H1 (cell line): ENCODE data around the gene CUBN. TPM values are rescaled to one million over a fixed set of nuclear protein-coding genes. Genes with fewer than 3 reads are reported as not detected.

Experiments
- CTCF ChIA-PET: fragments of 300-600 bp; sonication (Branson Sonifier 250); formaldehyde crosslinking; loops from one replicate; lab custom pipeline; 2021; ENCODE audit not compliant: partially characterized antibody; lab: Charles Lee
- POLR2A ChIA-PET: fragments of 300-600 bp; sonication (Branson Sonifier 250); formaldehyde crosslinking; loops from one replicate; lab custom pipeline; 2021; ENCODE audit warnings: inconsistent platforms; ENCODE audit not compliant: partially characterized antibody; lab: Charles Lee
- DNase-seq, 2 experiments: peaks; one replicate each; pipeline versions ENCODE4 v3.0.0 to v3.0.0-alpha.2; 2010 to 2022; ENCODE audit warnings: low spot score in 2 of 2, low read depth in 1 of 2, mixed read lengths in 1 of 2
- FAIRE-seq: peaks from 2 replicates; lab custom pipeline; 2011; peaks lifted over from hg19 to GRCh38; lab: Jason Lieb, UNC
- H2AFZ ChIP-seq: 2 replicates; pipeline ENCODE4 v1.8.1; 2012; ENCODE audit warnings: low read length, inconsistent platforms
- H2AK5ac ChIP-seq: 2 replicates; pipeline ENCODE4 v1.6.1; 2013; ENCODE audit warnings: low read depth, low read length
- H2BK120ac ChIP-seq: replicated peaks from 2 replicates; pipeline ENCODE3; 2013; ENCODE audit warnings: low read depth, low read length, inconsistent platforms
- H2BK12ac ChIP-seq: 2 replicates; pipeline ENCODE4 v1.6.1; 2013; ENCODE audit warnings: low read depth, low read length
- H2BK15ac ChIP-seq: 2 replicates; pipeline ENCODE4 v1.6.1; 2013; ENCODE audit warnings: low read length
- H2BK20ac ChIP-seq: 2 replicates; pipeline ENCODE4 v1.6.1; 2013; ENCODE audit warnings: low read length
- H2BK5ac ChIP-seq: 2 replicates; pipeline ENCODE4 v1.6.1; 2013; ENCODE audit warnings: low read depth, low read length
- H3K14ac ChIP-seq: 2 replicates; pipeline ENCODE4 v1.6.1; 2013; ENCODE audit warnings: inconsistent platforms; ENCODE audit not compliant: insufficient read length
- H3K18ac ChIP-seq: 2 replicates; pipeline ENCODE4 v1.6.1; 2013; ENCODE audit warnings: low read length; ENCODE audit errors: extremely low read depth
- H3K23ac ChIP-seq: 2 replicates; pipeline ENCODE4 v1.6.1; 2013; ENCODE audit warnings: inconsistent platforms; ENCODE audit not compliant: insufficient read length
- H3K23me2 ChIP-seq: 2 replicates; pipeline ENCODE4 v1.6.1; 2013; ENCODE audit warnings: low read depth, low read length
- H3K27ac ChIP-seq: 2 replicates; pipeline ENCODE4 v1.6.1; 2011; ENCODE audit warnings: low read depth, low read length, inconsistent platforms
- H3K27me3 ChIP-seq, 4 experiments: replicated peaks in 1 of 4; 1 replicate in 1 of 4; 2 replicates in 3 of 4; pipeline versions ENCODE4 v1.6.1 to v1.8.1; 2011 to 2013; ENCODE audit warnings: low read length in 3 of 4, mild to moderate bottlenecking in 3 of 4, inconsistent platforms in 2 of 4, mixed read lengths in 2 of 4, moderate library complexity in 1 of 4; ENCODE audit not compliant: control insufficient read depth in 3 of 4, insufficient read depth in 3 of 4; ENCODE audit errors: extremely low read depth in 1 of 4
- H3K36me3 ChIP-seq, 4 experiments: 2 replicates each; pipeline versions ENCODE4 v1.6.1 to v1.8.1; 2011 to 2013; ENCODE audit warnings: mild to moderate bottlenecking in 4 of 4, low read length in 3 of 4, moderate library complexity in 2 of 4, control low read depth in 1 of 4, inconsistent platforms in 1 of 4; ENCODE audit not compliant: insufficient read depth in 4 of 4, control insufficient read depth in 2 of 4
- H3K4ac ChIP-seq: replicated peaks from 2 replicates; pipeline ENCODE3; 2013; ENCODE audit warnings: low read length, low read depth, mixed read lengths, inconsistent platforms; ENCODE audit not compliant: insufficient read length
- H3K4me1 ChIP-seq, 4 experiments: replicated peaks in 1 of 4; 1 replicate in 1 of 4; 2 replicates in 3 of 4; pipeline versions ENCODE4 v1.6.1 to v1.8.1; 2011 to 2013; ENCODE audit warnings: low read length in 3 of 4, inconsistent platforms in 2 of 4, mixed read lengths in 1 of 4; ENCODE audit not compliant: insufficient read depth in 4 of 4, control insufficient read depth in 3 of 4
- H3K4me2 ChIP-seq, 2 experiments: 2 replicates each; pipeline versions ENCODE4 v1.6.1 to v1.8.1; 2011 to 2013; ENCODE audit warnings: low read depth in 2 of 2, low read length in 2 of 2, control low read depth in 1 of 2, inconsistent platforms in 1 of 2, mild to moderate bottlenecking in 1 of 2; ENCODE audit not compliant: insufficient read depth in 1 of 2
- H3K4me3 ChIP-seq, 4 experiments: fragments of 200-600, 300-600 bp in 1 of 4; sonication (generic), shearing (Covaris generic), sonication (Bioruptor Twin) in 1 of 4; 2 replicates each; pipeline versions ENCODE4 v1.5.1 to v1.8.1; 2011 to 2016; ENCODE audit warnings: low read length in 4 of 4, low read depth in 3 of 4, control low read depth in 2 of 4, inconsistent platforms in 2 of 4, mild to moderate bottlenecking in 2 of 4, mixed read lengths in 1 of 4, moderate library complexity in 1 of 4; ENCODE audit not compliant: insufficient read depth in 2 of 4; ENCODE audit errors: extremely low read depth in 1 of 4
- H3K56ac ChIP-seq: replicated peaks from 2 replicates; pipeline ENCODE3; 2013; ENCODE audit warnings: low read depth, mild to moderate bottlenecking, mixed read lengths, low read length, inconsistent platforms; ENCODE audit not compliant: insufficient read length
- H3K79me1 ChIP-seq: 2 replicates; pipeline ENCODE4 v1.6.1; 2013; ENCODE audit warnings: low read depth, low read length, control low read depth
- H3K79me2 ChIP-seq, 2 experiments: 2 replicates each; pipeline versions ENCODE4 v1.6.1 to v1.8.1; 2012 to 2013; ENCODE audit warnings: low read length in 2 of 2, mild to moderate bottlenecking in 2 of 2, inconsistent platforms in 1 of 2; ENCODE audit not compliant: insufficient read depth in 2 of 2, control insufficient read depth in 1 of 2
- H3K9ac ChIP-seq, 4 experiments: replicated peaks in 1 of 4; 1 replicate in 1 of 4; 2 replicates in 3 of 4; pipeline versions ENCODE4 v1.6.1 to v1.8.1; 2011 to 2013; ENCODE audit warnings: low read depth in 3 of 4, low read length in 3 of 4, control low read depth in 2 of 4, mild to moderate bottlenecking in 2 of 4, moderate library complexity in 2 of 4, inconsistent platforms in 1 of 4; ENCODE audit errors: extremely low read depth in 1 of 4
- H3K9me3 ChIP-seq, 2 experiments: 2 replicates each; pipeline versions ENCODE4 v1.6.1 to v1.8.1; 2012 to 2013; ENCODE audit warnings: mild to moderate bottlenecking in 2 of 2, moderate library complexity in 2 of 2, control low read depth in 1 of 2, inconsistent platforms in 1 of 2, low read depth in 1 of 2, low read length in 1 of 2, mixed read lengths in 1 of 2; ENCODE audit not compliant: insufficient read depth in 2 of 2
- H4K20me1 ChIP-seq, 2 experiments: replicated peaks in 1 of 2; 2 replicates each; pipeline versions ENCODE3 to v1.8.1; 2011 to 2013; ENCODE audit warnings: inconsistent platforms in 2 of 2, low read length in 2 of 2, mild to moderate bottlenecking in 1 of 2; ENCODE audit not compliant: insufficient read depth in 2 of 2, control insufficient read depth in 1 of 2
- H4K5ac ChIP-seq: 2 replicates; pipeline ENCODE4 v1.6.1; 2013; ENCODE audit warnings: low read length, low read depth, mixed read lengths, inconsistent platforms; ENCODE audit not compliant: insufficient read length
- H4K8ac ChIP-seq: 2 replicates; pipeline ENCODE4 v1.8.0; 2013; ENCODE audit warnings: mild to moderate bottlenecking, moderate library complexity, low read length, inconsistent platforms; ENCODE audit not compliant: insufficient read depth; ENCODE audit errors: extremely low read depth
- H4K91ac ChIP-seq: replicated peaks from 2 replicates; pipeline ENCODE3; 2013; ENCODE audit warnings: low read length, mixed read lengths, inconsistent platforms; ENCODE audit not compliant: insufficient read length
- CBX8 ChIP-seq: fragments of 300-800, 300-1000 bp; sonication (generic); IDR thresholded peaks from 2 replicates; pipeline ENCODE4 v1.7.1; 2016; ENCODE audit warnings: low read depth, low read length, borderline replicate concordance
- CREB1 ChIP-seq: IDR thresholded peaks from 2 replicates; pipeline ENCODE4 v1.6.1; 2012; ENCODE audit warnings: inconsistent platforms
- KDM1A ChIP-seq: fragments of 200-600, 300-600 bp; sonication (generic); IDR thresholded peaks from 2 replicates; pipeline ENCODE4 v1.7.1; 2016; ENCODE audit warnings: mild to moderate bottlenecking, low read length, borderline replicate concordance
- NANOG ChIP-seq: IDR thresholded peaks from 2 replicates; pipeline ENCODE4 v1.6.1; 2011; ENCODE audit warnings: low read length, low read depth, mild to moderate bottlenecking, inconsistent platforms; ENCODE audit not compliant: insufficient read depth, poor library complexity, severe bottlenecking
- PHF8 ChIP-seq: fragments of 200-600 bp; sonication (generic); conservative IDR thresholded peaks from 2 replicates; pipeline ENCODE4 v1.7.1; 2012; ENCODE audit warnings: low read depth, mild to moderate bottlenecking, inconsistent platforms, low read length, moderate library complexity
- SUZ12 ChIP-seq: fragments of 200-600 bp; sonication (generic); IDR thresholded peaks from 2 replicates; pipeline ENCODE4 v1.6.1; 2012; ENCODE audit warnings: mild to moderate bottlenecking, inconsistent platforms, low read length, moderate library complexity, mixed read lengths
- WGBS, 2 experiments: shearing (Covaris generic) in 1 of 2; methylation state at CpG; one replicate each; pipeline versions ENCODE4 v1.1.6 to v1.1.7; 2013 to 2015; ENCODE audit warnings: low lambda C conversion rate in 2 of 2, mixed read lengths in 2 of 2, inconsistent platforms in 1 of 2, low coverage in 1 of 2, missing lambda C conversion rate in 1 of 2; ENCODE audit not compliant: insufficient replicate concordance in 2 of 2, insufficient coverage in 1 of 2, insufficient read length in 1 of 2; ENCODE audit errors: extremely low coverage in 1 of 2, missing lambda C conversion rate in 1 of 2; 5-methylcytosine and 5-hydroxymethylcytosine counted together
- polyA plus RNA-seq, 7 experiments: library from polyadenylated mRNA; depleted of rRNA in 3 of 7; stranded (reverse) in 5 of 7; unstranded in 2 of 7; fragments of >200 nt in 5 of 7; fragments of 200-250 nt in 2 of 7; gene quantifications; 1 replicate in 5 of 7; 2 replicates in 1 of 7; 4 replicates in 1 of 7; pipeline versions ENCODE4 v1.2.1 to v1.2.3, GENCODE V29; 2011 to 2013; ENCODE audit warnings: missing spikeins in 2 of 7, mixed read lengths in 2 of 7
- total RNA-seq: library from RNA; stranded (reverse); fragmentation: NEBNext Ultra II Directional; extraction: Animal tissue kit (Norgen Biotek cat#: 25700); gene quantifications from 2 replicates; pipeline ENCODE4 v1.2.1, GENCODE V29; 2021
- TF ChIP-seq, protein P1 (sequence below): IDR thresholded peaks from 2 replicates; pipeline ENCODE4 v1.6.1; 2011; ENCODE audit warnings: low read length, improper control_type of control experiment
- TF ChIP-seq, protein P2 (sequence below): IDR thresholded peaks from 2 replicates; pipeline ENCODE4 v1.6.1; 2012; ENCODE audit warnings: inconsistent platforms

The CUBN gene
- total and polyA plus RNA-seq, 2 of the 8 experiments (the other 6 are each of a cell fraction or from before 2014, with no cell fraction given), result 0.04 to 0.08 TPM

DNA sequence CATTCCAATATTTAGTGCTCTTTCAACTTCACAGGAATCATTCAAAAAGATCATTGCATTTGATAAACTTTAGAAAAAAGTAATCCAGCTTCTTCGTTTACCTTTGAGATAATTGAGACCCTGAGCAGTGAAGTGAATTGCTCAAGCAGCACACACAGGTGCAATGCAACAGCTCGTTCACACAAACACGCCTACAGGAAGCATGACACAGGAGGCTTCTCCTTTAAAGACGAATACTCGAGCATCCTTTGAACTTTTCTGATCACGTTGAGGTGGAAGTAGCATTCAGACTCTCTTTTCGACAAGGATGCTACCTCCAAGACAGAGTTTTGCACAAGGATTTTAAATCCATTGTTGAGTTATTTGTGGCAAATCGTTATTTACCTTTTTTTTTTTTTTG is 294.4 kb downstream of the CUBN start:
- CTCF ChIA-PET, result no interaction called here

More for the DNA sequence above, 294.4 kb downstream of the CUBN start:
- Histone ChIP-seq H3K4me1 (no peaks in the 10 kb centered on the region), H4K91ac (no peak overlapping the region), H3K4me2 (no peak overlapping the region), H3K14ac (no peak overlapping the region), H2BK15ac (no peak overlapping the region), H4K5ac (no peak overlapping the region), H2BK20ac (no peak overlapping the region), H2AFZ (no peak overlapping the region; the same call in 1 of the 2 replicates), H3K9ac (no peak overlapping the region), H2BK120ac (no peak overlapping the region), H3K36me3 (no peaks in the 10 kb centered on the region), H2BK12ac (no peak overlapping the region), H3K4me3 (no peak overlapping the region), H3K18ac (no peak overlapping the region), H3K79me1 (no peaks in the 10 kb centered on the region), H2AK5ac (no peak overlapping the region), H3K27me3 (no peaks in the 10 kb centered on the region), H3K23ac (no peak overlapping the region), H3K23me2 (no peaks in the 10 kb centered on the region), H3K4ac (no peak overlapping the region), H3K9me3 (no peaks in the 10 kb centered on the region), H3K27ac (no peak overlapping the region), H3K56ac (no peak overlapping the region), H4K20me1 (no peaks in the 10 kb centered on the region), H2BK5ac (no peak overlapping the region), H3K79me2 (no peaks in the 10 kb centered on the region), H4K8ac (no peak overlapping the region)
- POLR2A ChIA-PET, result interaction anchor here (1.4 kb wide), 1 partner anchor 18 kb away, joined by 3 read pairs; the partner anchor contains the start of gene RSU1
- FAIRE-seq, result no peak
- DNase-seq, result no peak
- 92% methylated on average over 8 of the region's 8 CpGs; no CpG with 5 or more reads in 1 of the 2 experiments for WGBS, 2 experiments
- TF ChIP-seq CREB1 (no peak), KDM1A (no peak), NANOG (no peak), PHF8 (no peak), SUZ12 (no peak), CBX8 (no peak)
- TF ChIP-seq, protein P1, sequence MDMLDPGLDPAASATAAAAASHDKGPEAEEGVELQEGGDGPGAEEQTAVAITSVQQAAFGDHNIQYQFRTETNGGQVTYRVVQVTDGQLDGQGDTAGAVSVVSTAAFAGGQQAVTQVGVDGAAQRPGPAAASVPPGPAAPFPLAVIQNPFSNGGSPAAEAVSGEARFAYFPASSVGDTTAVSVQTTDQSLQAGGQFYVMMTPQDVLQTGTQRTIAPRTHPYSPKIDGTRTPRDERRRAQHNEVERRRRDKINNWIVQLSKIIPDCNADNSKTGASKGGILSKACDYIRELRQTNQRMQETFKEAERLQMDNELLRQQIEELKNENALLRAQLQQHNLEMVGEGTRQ, result no peak
- TF ChIP-seq, protein P2, sequence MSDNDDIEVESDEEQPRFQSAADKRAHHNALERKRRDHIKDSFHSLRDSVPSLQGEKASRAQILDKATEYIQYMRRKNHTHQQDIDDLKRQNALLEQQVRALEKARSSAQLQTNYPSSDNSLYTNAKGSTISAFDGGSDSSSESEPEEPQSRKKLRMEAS, result no peak
